Measurements from ENCODE around the gene NXF3.

- TF ChIP-seq CTCF (IDR thresholded peaks at IDR 0.05; ENCODE audit: extremely low read depth in 1 of 2, insufficient read depth in 1 of 2, low read depth in 1 of 2, low read length in 2 of 2) (no peak), POLR2A (IDR thresholded peaks at IDR 0.05; ENCODE audit: low read depth, low read length) (no peak), POLR2AphosphoS5 (IDR thresholded peaks at IDR 0.05; ENCODE audit: insufficient read depth, low read depth, low read length) (no peak), MAX (IDR thresholded peaks at IDR 0.05; ENCODE audit: insufficient read depth, insufficient read length) (no peak), MYC (IDR thresholded peaks at IDR 0.05; ENCODE audit: low read depth, low read length) (no peak), EZH2 (IDR thresholded peaks at IDR 0.05; ENCODE audit: borderline replicate concordance, low read depth, low read length, severe bottlenecking) (no peak), JUN (IDR thresholded peaks at IDR 0.05; ENCODE audit: borderline replicate concordance, insufficient read depth, insufficient read length, low read depth) (no peak), FOS (IDR thresholded peaks at IDR 0.05; ENCODE audit: borderline replicate concordance, insufficient read depth, low read length) (no peak)
Observed at GRCh38 chrX:103051260-103051789, 41.6 kb downstream of the NXF3 start.

All from endothelial cell of umbilical vein (primary cell).